Panc1 (cell line): ENCODE data around the gene PRODH2. TPM values are rescaled to one million over a fixed set of nuclear protein-coding genes. Genes with fewer than 3 reads are reported as not detected.

Experiments used
- ATAC-seq: fragments of 200-7000 bp; cut with Tn5 transposase; 2 replicates; pipeline ENCODE4 v1.9.1; 2020; ENCODE audit warnings: mild to moderate bottlenecking, moderate library complexity
- BruUV-seq: library from RNA; stranded (reverse); fragments of 400-500 nt; replicated peaks from 2 replicates; lab custom pipeline; 2021; lab: Mats Ljungman, UMichigan
- CTCF ChIA-PET: fragments of 300-600 bp; sonication (Branson Sonifier 250); formaldehyde crosslinking; loops from one replicate; lab custom pipeline; 2022; ENCODE audit warnings: antibody characterized with exemption; lab: Charles Lee
- POLR2A ChIA-PET: fragments of 300-600 bp; sonication (Branson Sonifier 250); formaldehyde crosslinking; loops from one replicate; lab custom pipeline; 2022; ENCODE audit warnings: antibody characterized with exemption; lab: Charles Lee
- DNase-seq: peaks from one replicate; pipeline ENCODE4 v3.0.0-alpha.2; 2010; ENCODE audit warnings: low read depth, low spot score
- H3K27ac ChIP-seq: 2 replicates; pipeline ENCODE4 v1.5.1; 2011; ENCODE audit warnings: mild to moderate bottlenecking, low read length, inconsistent platforms
- H3K27me3 ChIP-seq: fragments of 200-500 bp; sonication (Bioruptor generic); 2 replicates; pipeline ENCODE4 v1.6.0; 2014; ENCODE audit warnings: low read length, inconsistent platforms; ENCODE audit not compliant: control insufficient read depth, insufficient read depth
- H3K36me3 ChIP-seq: fragments of 200-500 bp; sonication (Bioruptor generic); 2 replicates; pipeline ENCODE4 v1.5.1; 2014; ENCODE audit warnings: inconsistent platforms, mild to moderate bottlenecking, low read length, moderate library complexity; ENCODE audit not compliant: control insufficient read depth, insufficient read depth
- H3K4me1 ChIP-seq: 2 replicates; pipeline ENCODE4 v1.5.1; 2011; ENCODE audit warnings: inconsistent platforms, mild to moderate bottlenecking, low read length, moderate library complexity; ENCODE audit not compliant: control insufficient read depth, insufficient read depth
- H3K4me3 ChIP-seq, 2 experiments: 2 replicates each; pipeline ENCODE4 v1.5.1; 2011 to 2012; ENCODE audit warnings: low read depth in 2 of 2, low read length in 2 of 2, mild to moderate bottlenecking in 2 of 2, inconsistent platforms in 1 of 2, moderate library complexity in 1 of 2
- H3K9me3 ChIP-seq: fragments of 200-500 bp; sonication (Bioruptor generic); 2 replicates; pipeline ENCODE4 v1.5.1; 2014; ENCODE audit warnings: low read depth, mild to moderate bottlenecking, inconsistent platforms, low read length, moderate library complexity; ENCODE audit not compliant: control insufficient read depth, insufficient read depth
- POLR2AphosphoS5 ChIP-seq: IDR thresholded peaks from 2 replicates; pipeline ENCODE4 v1.6.1; 2012; ENCODE audit warnings: mild to moderate bottlenecking, low read depth, low read length, moderate library complexity
- SIN3A ChIP-seq: IDR thresholded peaks from 2 replicates; pipeline ENCODE4 v1.6.1; 2012; ENCODE audit warnings: low read depth, mild to moderate bottlenecking, low read length, moderate library complexity, borderline replicate concordance; ENCODE audit not compliant: insufficient read depth
- TCF7L2 ChIP-seq: IDR thresholded peaks from 2 replicates; pipeline ENCODE4 v1.6.1; 2011; ENCODE audit warnings: mild to moderate bottlenecking, low read depth, low read length, inconsistent platforms
- in situ Hi-C: cut with HindIII; loops from 2 replicates; pipeline ENCODE4 v1.10.0; 2016; ENCODE audit warnings: low sequenced_read_pairs, low pct_unique_long_range_greater_than_20kb
- intact Hi-C: fragments of 100-400 bp; cut with micrococcal nuclease; formaldehyde crosslinking; loops from one replicate; pipeline ENCODE4 v1.10.0; 2022; ENCODE audit not compliant: unreplicated experiment
- total RNA-seq: library from RNA; stranded (reverse); gene quantifications from one replicate; pipeline ENCODE4 v1.2.1, GENCODE V29; 2021; ENCODE audit not compliant: unreplicated experiment
- TF ChIP-seq, protein P1 (sequence below): fragments of 450-650 bp; IDR thresholded peaks from 2 replicates; pipeline ENCODE4 v1.5.1; 2017; ENCODE audit warnings: mild to moderate bottlenecking
- TF ChIP-seq, protein P2 (sequence below), 2 experiments: IDR thresholded peaks; 2 replicates each; pipeline ENCODE4 v1.6.1; 2011 to 2012; ENCODE audit warnings: low read depth in 2 of 2, control low read depth in 1 of 2, low read length in 1 of 2, mild to moderate bottlenecking in 1 of 2, moderate library complexity in 1 of 2; ENCODE audit not compliant: insufficient read depth in 1 of 2

The PRODH2 gene
- total RNA-seq, 1 experiment from 2014 or later, result not detected

DNA sequence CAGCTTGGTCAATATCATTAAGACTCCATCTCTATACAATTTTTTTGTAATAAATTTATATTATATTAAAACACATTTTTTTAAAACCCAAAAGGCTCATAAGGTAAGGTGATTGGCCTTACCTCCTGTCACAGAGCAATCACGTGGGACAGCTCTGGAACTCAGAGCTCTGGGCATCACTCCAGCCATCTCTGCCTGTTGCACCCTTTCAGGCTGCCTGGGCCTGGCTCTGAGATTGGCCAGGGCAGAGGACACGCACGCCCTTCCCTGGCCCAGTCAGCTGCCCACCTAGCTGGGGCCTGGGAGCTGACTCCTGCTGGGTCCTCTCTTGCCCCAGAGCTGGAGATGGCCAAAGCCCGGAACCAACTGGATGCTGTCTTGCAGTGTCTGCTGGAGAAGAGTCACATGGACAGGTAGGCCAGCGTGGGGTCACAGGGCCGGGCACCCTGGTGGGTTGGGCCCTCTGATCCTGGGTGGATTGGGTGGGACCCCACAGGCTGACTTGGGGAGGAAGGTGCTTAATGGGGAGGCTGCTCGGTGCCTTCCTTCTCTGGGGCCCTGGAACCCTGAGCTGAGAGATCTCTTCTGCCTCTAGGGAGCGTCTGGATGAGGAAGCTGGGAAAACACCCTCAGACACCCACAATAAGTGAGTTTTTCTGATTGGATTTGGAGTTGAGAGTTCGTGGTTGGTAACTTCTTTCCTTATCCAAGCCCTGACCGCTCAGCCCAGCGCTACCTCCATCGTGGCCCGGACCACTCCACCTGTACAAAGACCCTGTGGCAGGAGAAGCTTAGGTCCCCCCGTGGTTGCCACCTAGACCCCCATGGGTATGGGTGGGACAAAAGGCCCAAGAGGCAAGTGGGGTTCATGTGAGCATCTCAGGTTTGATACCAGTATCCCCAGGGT lies 60.6 kb downstream of the PRODH2 start:
- TF ChIP-seq, protein P1, sequence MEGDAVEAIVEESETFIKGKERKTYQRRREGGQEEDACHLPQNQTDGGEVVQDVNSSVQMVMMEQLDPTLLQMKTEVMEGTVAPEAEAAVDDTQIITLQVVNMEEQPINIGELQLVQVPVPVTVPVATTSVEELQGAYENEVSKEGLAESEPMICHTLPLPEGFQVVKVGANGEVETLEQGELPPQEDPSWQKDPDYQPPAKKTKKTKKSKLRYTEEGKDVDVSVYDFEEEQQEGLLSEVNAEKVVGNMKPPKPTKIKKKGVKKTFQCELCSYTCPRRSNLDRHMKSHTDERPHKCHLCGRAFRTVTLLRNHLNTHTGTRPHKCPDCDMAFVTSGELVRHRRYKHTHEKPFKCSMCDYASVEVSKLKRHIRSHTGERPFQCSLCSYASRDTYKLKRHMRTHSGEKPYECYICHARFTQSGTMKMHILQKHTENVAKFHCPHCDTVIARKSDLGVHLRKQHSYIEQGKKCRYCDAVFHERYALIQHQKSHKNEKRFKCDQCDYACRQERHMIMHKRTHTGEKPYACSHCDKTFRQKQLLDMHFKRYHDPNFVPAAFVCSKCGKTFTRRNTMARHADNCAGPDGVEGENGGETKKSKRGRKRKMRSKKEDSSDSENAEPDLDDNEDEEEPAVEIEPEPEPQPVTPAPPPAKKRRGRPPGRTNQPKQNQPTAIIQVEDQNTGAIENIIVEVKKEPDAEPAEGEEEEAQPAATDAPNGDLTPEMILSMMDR, result no peak
- TF ChIP-seq POLR2AphosphoS5 (no peak), TCF7L2 (no peak), SIN3A (no peak)
- TF ChIP-seq, protein P2, sequence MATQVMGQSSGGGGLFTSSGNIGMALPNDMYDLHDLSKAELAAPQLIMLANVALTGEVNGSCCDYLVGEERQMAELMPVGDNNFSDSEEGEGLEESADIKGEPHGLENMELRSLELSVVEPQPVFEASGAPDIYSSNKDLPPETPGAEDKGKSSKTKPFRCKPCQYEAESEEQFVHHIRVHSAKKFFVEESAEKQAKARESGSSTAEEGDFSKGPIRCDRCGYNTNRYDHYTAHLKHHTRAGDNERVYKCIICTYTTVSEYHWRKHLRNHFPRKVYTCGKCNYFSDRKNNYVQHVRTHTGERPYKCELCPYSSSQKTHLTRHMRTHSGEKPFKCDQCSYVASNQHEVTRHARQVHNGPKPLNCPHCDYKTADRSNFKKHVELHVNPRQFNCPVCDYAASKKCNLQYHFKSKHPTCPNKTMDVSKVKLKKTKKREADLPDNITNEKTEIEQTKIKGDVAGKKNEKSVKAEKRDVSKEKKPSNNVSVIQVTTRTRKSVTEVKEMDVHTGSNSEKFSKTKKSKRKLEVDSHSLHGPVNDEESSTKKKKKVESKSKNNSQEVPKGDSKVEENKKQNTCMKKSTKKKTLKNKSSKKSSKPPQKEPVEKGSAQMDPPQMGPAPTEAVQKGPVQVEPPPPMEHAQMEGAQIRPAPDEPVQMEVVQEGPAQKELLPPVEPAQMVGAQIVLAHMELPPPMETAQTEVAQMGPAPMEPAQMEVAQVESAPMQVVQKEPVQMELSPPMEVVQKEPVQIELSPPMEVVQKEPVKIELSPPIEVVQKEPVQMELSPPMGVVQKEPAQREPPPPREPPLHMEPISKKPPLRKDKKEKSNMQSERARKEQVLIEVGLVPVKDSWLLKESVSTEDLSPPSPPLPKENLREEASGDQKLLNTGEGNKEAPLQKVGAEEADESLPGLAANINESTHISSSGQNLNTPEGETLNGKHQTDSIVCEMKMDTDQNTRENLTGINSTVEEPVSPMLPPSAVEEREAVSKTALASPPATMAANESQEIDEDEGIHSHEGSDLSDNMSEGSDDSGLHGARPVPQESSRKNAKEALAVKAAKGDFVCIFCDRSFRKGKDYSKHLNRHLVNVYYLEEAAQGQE (IDR thresholded peaks at IDR 0.05; ENCODE audit: insufficient read depth in 1 of 2, low read depth in 2 of 2, low read length in 1 of 2), result no peak
- in situ Hi-C loops, result no loop called here
- Histone ChIP-seq H3K4me1 (peaks cover 10% of the 10 kb centered on the region), H3K36me3 (no peaks in the 10 kb centered on the region), H3K27ac (no peak overlapping the region), H3K9me3 (no peaks in the 10 kb centered on the region), H3K27me3 (no peaks in the 10 kb centered on the region), H3K4me3 (no peak overlapping the region)
- DNase-seq, result no peak
- CTCF ChIA-PET, result interaction anchor here (0.5 to 0.8 kb wide), 2 partner anchors 68 to 186 kb away, joined by 3 to 9 read pairs; no protein-coding TSS in a partner anchor
- no peak for ATAC-seq
- intact Hi-C loops, result no loop called here
- POLR2A ChIA-PET, result no interaction called here
- no TSS peak for BruUV-seq

DNA sequence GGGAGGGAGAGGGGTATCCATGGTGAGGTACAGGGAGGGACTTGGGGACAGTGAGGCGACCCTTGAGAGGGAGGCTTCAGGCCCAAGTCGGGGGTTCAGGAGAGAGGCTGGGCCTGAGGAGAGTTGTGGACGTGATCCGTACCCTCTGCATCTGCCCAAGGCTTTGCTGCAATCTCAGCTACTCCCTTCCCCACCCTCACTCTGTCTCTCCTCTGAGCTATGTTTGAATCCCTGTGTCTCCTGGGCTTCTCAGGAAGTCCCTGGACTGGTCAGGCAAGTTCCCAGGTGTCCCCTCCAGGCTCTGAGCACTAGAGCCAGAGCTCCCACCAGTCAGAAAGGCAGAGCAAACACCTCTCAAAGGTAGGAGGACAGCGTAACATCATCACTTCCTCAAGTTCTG lies 62.5 kb downstream of the PRODH2 start:
- H3K4me3 ChIP-seq, result no peak overlapping the region
- H3K9me3 ChIP-seq, result no peaks in the 10 kb centered on the region
- TF ChIP-seq SIN3A (no peak), TCF7L2 (no peak), POLR2AphosphoS5 (no peak)
- TF ChIP-seq, protein P1, result no peak
- TF ChIP-seq, protein P2 (IDR thresholded peaks at IDR 0.05; ENCODE audit: insufficient read depth in 1 of 2, low read depth in 2 of 2, low read length in 1 of 2), result no peak
- no peaks in the 10 kb centered on the region for H3K36me3 ChIP-seq
- in situ Hi-C loops, result no loop called here
- CTCF ChIA-PET, result no interaction called here
- H3K27me3 ChIP-seq, result no peaks in the 10 kb centered on the region
- H3K4me1 ChIP-seq, result peaks cover 18% of the 10 kb centered on the region
- H3K27ac ChIP-seq, result no peak overlapping the region
- POLR2A ChIA-PET, result no interaction called here
- DNase-seq, result no peak
- no TSS peak for BruUV-seq
- ATAC-seq, result no peak
- intact Hi-C loops, result no loop called here
